H9 (cell line): ENCODE data around the gene TPBG. TPM values are rescaled to one million over a fixed set of nuclear protein-coding genes. Genes with fewer than 3 reads are reported as not detected.

ENCODE experiments used
- DNase-seq: peaks from one replicate; pipeline ENCODE4 v3.0.0-alpha.2; 2017
- H2AFZ ChIP-seq: one replicate; pipeline ENCODE4 v1.6.1; 2013; ENCODE audit warnings: mild to moderate bottlenecking, low read length, control low read depth, moderate library complexity
- H2AK5ac ChIP-seq: 2 replicates; pipeline ENCODE4 v1.6.1; 2013; ENCODE audit warnings: low read length, control low read depth, mixed read lengths; ENCODE audit not compliant: insufficient read length
- H2BK120ac ChIP-seq: one replicate; pipeline ENCODE4 v1.6.1; 2013; ENCODE audit warnings: low read depth, mild to moderate bottlenecking, low read length, control low read depth, inconsistent platforms; ENCODE audit not compliant: poor library complexity, severe bottlenecking
- H2BK12ac ChIP-seq: 2 replicates; pipeline ENCODE4 v1.6.1; 2013; ENCODE audit warnings: low read length, control low read depth, mixed read lengths, low read depth; ENCODE audit not compliant: insufficient read length
- H2BK15ac ChIP-seq: 2 replicates; pipeline ENCODE4 v1.6.1; 2013; ENCODE audit warnings: low read depth, low read length, control low read depth
- H2BK20ac ChIP-seq: one replicate; pipeline ENCODE4 v1.6.1; 2013; ENCODE audit warnings: low read depth, mild to moderate bottlenecking, low read length, control low read depth, inconsistent platforms; ENCODE audit not compliant: poor library complexity, severe bottlenecking
- H2BK5ac ChIP-seq: 2 replicates; pipeline ENCODE4 v1.6.1; 2013; ENCODE audit warnings: low read length, control low read depth, mixed read lengths; ENCODE audit not compliant: insufficient read length
- H3K14ac ChIP-seq: 2 replicates; pipeline ENCODE4 v1.6.1; 2013; ENCODE audit warnings: low read length, control low read depth; ENCODE audit not compliant: insufficient read depth
- H3K18ac ChIP-seq: 2 replicates; pipeline ENCODE4 v1.6.1; 2013; ENCODE audit warnings: low read depth, mild to moderate bottlenecking, mixed read lengths, low read length, control low read depth; ENCODE audit not compliant: insufficient read length
- H3K23ac ChIP-seq: 2 replicates; pipeline ENCODE4 v1.6.1; 2013; ENCODE audit warnings: low read length, control low read depth, mixed read lengths, low read depth; ENCODE audit not compliant: insufficient read length
- H3K23me2 ChIP-seq: 2 replicates; pipeline ENCODE4 v1.6.1; 2013; ENCODE audit warnings: low read depth, mild to moderate bottlenecking, mixed read lengths, low read length, control low read depth; ENCODE audit not compliant: insufficient read length, poor library complexity, severe bottlenecking
- H3K27ac ChIP-seq: 2 replicates; pipeline ENCODE4 v1.5.1; 2013; ENCODE audit warnings: low read length, control low read depth, mixed read lengths, low read depth; ENCODE audit not compliant: insufficient read length
- H3K27me3 ChIP-seq: 2 replicates; pipeline ENCODE4 v1.6.1; 2013; ENCODE audit warnings: low read length, control low read depth, inconsistent platforms; ENCODE audit not compliant: insufficient read depth
- H3K4ac ChIP-seq: 2 replicates; pipeline ENCODE4 v1.6.1; 2013; ENCODE audit warnings: low read depth, mild to moderate bottlenecking, control low read depth, inconsistent platforms, low read length, moderate library complexity
- H3K4me1 ChIP-seq: 2 replicates; pipeline ENCODE4 v1.6.1; 2013; ENCODE audit warnings: low read length, control low read depth, inconsistent platforms; ENCODE audit not compliant: insufficient read depth
- H3K4me2 ChIP-seq: 2 replicates; pipeline ENCODE4 v1.6.1; 2013; ENCODE audit warnings: low read length, control low read depth, mixed read lengths; ENCODE audit not compliant: insufficient read length, insufficient read depth
- H3K56ac ChIP-seq: 2 replicates; pipeline ENCODE4 v1.6.1; 2013; ENCODE audit warnings: low read depth, mild to moderate bottlenecking, mixed read lengths, low read length, control low read depth; ENCODE audit not compliant: insufficient read length
- H3K79me1 ChIP-seq: 2 replicates; pipeline ENCODE4 v1.6.1; 2013; ENCODE audit warnings: low read depth, mild to moderate bottlenecking, moderate library complexity, low read length, control low read depth, inconsistent platforms; ENCODE audit not compliant: insufficient read depth, poor library complexity, severe bottlenecking
- H3K79me2 ChIP-seq: 2 replicates; pipeline ENCODE4 v1.6.1; 2013; ENCODE audit warnings: low read length, control low read depth, inconsistent platforms; ENCODE audit not compliant: insufficient read depth
- H3K9ac ChIP-seq: 2 replicates; pipeline ENCODE4 v1.6.1; 2013; ENCODE audit warnings: low read length, control low read depth, mixed read lengths; ENCODE audit not compliant: insufficient read length; ENCODE audit errors: extremely low read depth
- H3K9me3 ChIP-seq: one replicate; pipeline ENCODE4 v1.6.1; 2013; ENCODE audit warnings: low read depth, low read length, inconsistent platforms; ENCODE audit not compliant: control insufficient read depth
- H3T11ph ChIP-seq: one replicate; pipeline ENCODE4 v1.6.1; 2013; ENCODE audit warnings: mild to moderate bottlenecking, low read length, control low read depth, inconsistent platforms
- H4K20me1 ChIP-seq: one replicate; pipeline ENCODE4 v1.6.1; 2013; ENCODE audit not compliant: control insufficient read depth, insufficient read length, insufficient read depth
- H4K5ac ChIP-seq: 2 replicates; pipeline ENCODE4 v1.6.1; 2013; ENCODE audit warnings: low read depth, mild to moderate bottlenecking, mixed read lengths, low read length, control low read depth; ENCODE audit not compliant: insufficient read length
- H4K8ac ChIP-seq: replicated peaks from 2 replicates; pipeline ENCODE4 v1.6.1; 2013; ENCODE audit warnings: low read length, control low read depth, mixed read lengths, low read depth; ENCODE audit not compliant: insufficient read length
- H4K91ac ChIP-seq: 2 replicates; pipeline ENCODE4 v1.6.1; 2013; ENCODE audit warnings: low read depth, mild to moderate bottlenecking, moderate library complexity, mixed read lengths, low read length, control low read depth; ENCODE audit not compliant: insufficient read length
- H3K27ac Mint-ChIP-seq, 3 experiments: 2 replicates in 2 of 3; 3 replicates in 1 of 3; pipeline ENCODE4 v1.8.0; 2020 to 2021; ENCODE audit warnings: mixed read lengths in 3 of 3, mild to moderate bottlenecking in 1 of 3, moderate library complexity in 1 of 3
- H3K27me3 Mint-ChIP-seq: 2 replicates; pipeline ENCODE4 v1.8.0; 2021; ENCODE audit warnings: low read depth, mild to moderate bottlenecking, moderate library complexity, mixed read lengths
- H3K36me3 Mint-ChIP-seq, 3 experiments: 2 replicates in 2 of 3; 3 replicates in 1 of 3; pipeline ENCODE4 v1.8.0; 2020 to 2021; ENCODE audit warnings: low read depth in 3 of 3, mixed read lengths in 3 of 3; ENCODE audit not compliant: insufficient read depth in 1 of 3
- H3K4me1 Mint-ChIP-seq, 2 experiments: 2 replicates each; pipeline ENCODE4 v1.8.0; 2020; ENCODE audit warnings: mixed read lengths in 2 of 2
- H3K4me3 Mint-ChIP-seq, 2 experiments: 2 replicates in 1 of 2; 3 replicates in 1 of 2; pipeline ENCODE4 v1.8.0; 2020 to 2021; ENCODE audit warnings: mild to moderate bottlenecking in 2 of 2, mixed read lengths in 2 of 2, moderate library complexity in 1 of 2
- H3K9me3 Mint-ChIP-seq, 2 experiments: 2 replicates in 1 of 2; 3 replicates in 1 of 2; pipeline ENCODE4 v1.8.0; 2020; ENCODE audit warnings: mild to moderate bottlenecking in 2 of 2, mixed read lengths in 2 of 2, moderate library complexity in 1 of 2
- CTCF ChIP-seq: fragments of 200-600 bp; sonication (generic); conservative IDR thresholded peaks from 3 replicates; pipeline ENCODE4 v1.8.0; 2021; ENCODE audit warnings: antibody characterized with exemption, mild to moderate bottlenecking
- WGBS: extraction: QIAGEN DNeasy Blood & Tissue Kit; methylation state at CpG from one replicate; pipeline ENCODE4 v1.1.7; 2013; ENCODE audit warnings: missing lambda C conversion rate, low lambda C conversion rate, mixed read lengths; ENCODE audit not compliant: insufficient read length; ENCODE audit errors: extremely low coverage; 5-methylcytosine and 5-hydroxymethylcytosine counted together
- total RNA-seq: library from RNA; stranded (reverse); gene quantifications from 2 replicates; pipeline ENCODE4 v1.2.1, GENCODE V29; 2021

Gene TPBG
- total RNA-seq, 1 experiment from 2014 or later, result 19.0 TPM

DNA sequence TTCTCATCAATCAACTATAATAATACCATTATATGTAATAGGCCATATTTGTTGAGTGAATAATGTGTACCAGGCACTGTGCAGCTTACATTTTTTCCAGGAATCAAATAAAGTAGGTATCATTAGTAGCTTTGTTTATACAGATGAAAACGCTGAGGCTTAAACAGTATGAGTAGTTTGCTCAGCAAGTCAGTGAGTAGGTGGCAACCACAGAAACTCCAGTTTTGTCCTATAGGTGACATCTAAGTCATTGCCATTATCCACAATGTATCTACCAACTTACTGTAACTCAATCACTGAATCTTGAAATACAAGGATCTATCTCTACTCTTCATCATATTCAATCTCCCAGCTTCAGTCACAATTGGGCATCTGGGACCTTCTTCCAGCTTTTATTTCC lies 29.8 kb upstream of the TPBG start:
- no peak for TF ChIP-seq CTCF
- Histone ChIP-seq H3T11ph (no peak overlapping the region), H3K27ac (no peak overlapping the region), H3K14ac (no peak overlapping the region), H2BK15ac (no peak overlapping the region), H3K23ac (no peak overlapping the region), H4K5ac (no peak overlapping the region), H4K8ac (no peak overlapping the region), H2AFZ (no peak overlapping the region), H3K79me1 (no peaks in the 10 kb centered on the region), H3K9me3 (no peaks in the 10 kb centered on the region), H3K4me2 (no peak overlapping the region), H2BK12ac (no peak overlapping the region), H3K23me2 (no peaks in the 10 kb centered on the region), H2BK120ac (no peak overlapping the region), H2BK20ac (no peak overlapping the region), H4K20me1 (no peaks in the 10 kb centered on the region), H3K4ac (no peak overlapping the region), H3K27me3 (no peaks in the 10 kb centered on the region), H3K56ac (no peak overlapping the region), H2AK5ac (no peak overlapping the region), H3K9ac (no peak overlapping the region), H2BK5ac (no peak overlapping the region), H3K18ac (no peak overlapping the region), H3K4me1 (no peaks in the 10 kb centered on the region), H3K79me2 (no peaks in the 10 kb centered on the region), H4K91ac (no peak overlapping the region)
- Mint-ChIP-seq H3K4me3 (no peak overlapping the region), H3K27me3 (no peaks in the 10 kb centered on the region), H3K27ac (no peak overlapping the region), H3K9me3 (no peaks in the 10 kb centered on the region), H3K36me3 (no peaks in the 10 kb centered on the region), H3K4me1 (peaks cover 3 to 6% of the 10 kb centered on the region in 2 experiments; a peak in 2 of 4 replicates)
- WGBS, result no CpG with 5 or more reads among the region's 1 CpG
- no peak for DNase-seq
